ENCODE data around the gene DST.

Gene DST

DNA sequence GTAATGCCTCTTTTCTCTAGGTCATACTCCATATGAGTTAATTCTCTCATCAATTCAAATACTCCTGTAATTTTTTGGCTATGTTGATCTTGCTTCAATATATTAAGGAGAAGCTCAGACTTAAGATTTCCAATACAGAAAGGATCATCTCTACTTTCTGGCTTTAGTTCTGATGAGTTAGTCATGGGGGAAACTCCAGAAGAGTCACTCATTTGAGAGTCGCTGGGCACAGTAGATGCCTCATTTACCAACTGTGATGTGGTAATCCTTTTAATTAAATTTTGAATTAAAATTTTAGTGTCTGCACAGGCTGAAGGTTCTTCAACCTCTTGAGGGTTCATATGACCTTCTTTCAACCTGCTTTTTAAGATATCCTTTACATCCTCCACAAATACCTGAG lies 38.5 kb downstream of the DST start:
- no peak overlapping the region for H3K23ac ChIP-seq (ENCODE audit: low read depth, low read length, poor library complexity)
- no peak overlapping the region for H2BK5ac ChIP-seq (ENCODE audit: low read length)
- no CpG with 5 or more reads among the region's 1 CpG for WGBS, 2 donors (ENCODE audit: extremely low coverage in 2 of 2, insufficient read length in 2 of 2, insufficient replicate concordance in 1 of 2)
- H3K4me3 ChIP-seq (ENCODE audit: low read length in 2 of 2) = no peak overlapping the region
- peaks cover 0 to 8% of the 10 kb centered on the region in 2 donors for H3K9me3 ChIP-seq (replicated peaks in 1 of 2; ENCODE audit: control insufficient read depth in 2 of 2, insufficient read depth in 1 of 2, low read depth in 1 of 2, low read length in 2 of 2)
- no peak overlapping the region for H4K91ac ChIP-seq (ENCODE audit: low read depth, low read length, poor library complexity)
- H2BK15ac ChIP-seq (ENCODE audit: low read length) = no peak overlapping the region
- no peak overlapping the region for H3K9ac ChIP-seq (ENCODE audit: low read depth, low read length, poor library complexity)
- no peaks in the 10 kb centered on the region for H3K27me3 ChIP-seq (ENCODE audit: control insufficient read depth in 3 of 3, insufficient read depth in 3 of 3, low read depth in 1 of 3, low read length in 3 of 3)
- no peak overlapping the region for H3K18ac ChIP-seq (ENCODE audit: low read length)
- no peak overlapping the region for H2BK120ac ChIP-seq (ENCODE audit: low read depth, low read length)
- H2BK12ac ChIP-seq (ENCODE audit: low read length) = no peak overlapping the region
- no peak overlapping the region for H4K8ac ChIP-seq (ENCODE audit: low read depth, low read length)
- H3K36me3 ChIP-seq (replicated peaks in 1 of 2; ENCODE audit: control insufficient read depth in 2 of 2, insufficient read depth in 2 of 2, low read length in 2 of 2) = peaks cover 11 to 88% of the 10 kb centered on the region in 2 donors
- H3K79me1 ChIP-seq (ENCODE audit: low read depth, low read length) = no peaks in the 10 kb centered on the region
- no peak overlapping the region for H3K4me2 ChIP-seq (ENCODE audit: insufficient read depth, low read length, poor library complexity, severe bottlenecking)
- H3K4ac ChIP-seq (ENCODE audit: low read length) = no peak overlapping the region
- no peak overlapping the region for H3K14ac ChIP-seq (ENCODE audit: low read length)
- DNase-seq (ENCODE audit: low spot score) = no peak
- H3K27ac ChIP-seq (replicated peaks; ENCODE audit: low read length) = no peak overlapping the region
- no peaks in the 10 kb centered on the region for H3K4me1 ChIP-seq (ENCODE audit: control insufficient read depth in 2 of 2, insufficient read depth in 1 of 2, low read depth in 1 of 2, low read length in 2 of 2)
- no peak overlapping the region for H2AFZ ChIP-seq (ENCODE audit: low read length)
- H2AK5ac ChIP-seq (ENCODE audit: low read depth, low read length) = no peak overlapping the region

DNA sequence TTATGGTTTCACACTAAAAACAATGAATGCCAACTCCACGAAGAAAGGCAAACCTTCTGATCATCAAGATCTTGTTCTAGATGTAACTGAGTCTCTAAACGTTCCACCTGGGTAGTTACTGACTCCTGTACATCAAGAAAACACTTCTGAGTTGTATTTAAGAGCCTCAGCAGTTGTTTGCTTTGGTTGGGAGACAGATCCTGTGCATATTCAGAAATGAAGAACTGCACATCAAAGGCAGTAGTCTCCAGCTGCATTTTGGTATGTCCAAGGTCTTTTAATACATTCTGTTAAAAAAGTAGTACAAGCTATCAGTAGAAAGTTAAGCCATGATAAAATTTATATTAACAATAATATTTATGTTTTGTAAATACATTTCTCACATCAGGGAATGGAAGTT lies 41.3 kb downstream of the DST start:
- Histone ChIP-seq H2BK5ac (ENCODE audit: low read length) (no peak overlapping the region), H3K9me3 (replicated peaks in 1 of 2; ENCODE audit: control insufficient read depth in 2 of 2, insufficient read depth in 1 of 2, low read depth in 1 of 2, low read length in 2 of 2) (no peaks in the 10 kb centered on the region), H3K4me1 (ENCODE audit: control insufficient read depth in 2 of 2, insufficient read depth in 1 of 2, low read depth in 1 of 2, low read length in 2 of 2) (no peaks in the 10 kb centered on the region), H4K91ac (ENCODE audit: low read depth, low read length, poor library complexity) (no peak overlapping the region), H3K9ac (ENCODE audit: low read depth, low read length, poor library complexity) (no peak overlapping the region), H3K36me3 (replicated peaks in 1 of 2; ENCODE audit: control insufficient read depth in 2 of 2, insufficient read depth in 2 of 2, low read length in 2 of 2) (peaks cover 5 to 91% of the 10 kb centered on the region in 2 donors), H3K14ac (ENCODE audit: low read length) (no peak overlapping the region), H3K27me3 (ENCODE audit: control insufficient read depth in 3 of 3, insufficient read depth in 3 of 3, low read depth in 1 of 3, low read length in 3 of 3) (no peaks in the 10 kb centered on the region), H2AFZ (ENCODE audit: low read length) (no peak overlapping the region), H2BK120ac (ENCODE audit: low read depth, low read length) (no peak overlapping the region), H3K4me3 (ENCODE audit: low read length in 2 of 2) (no peak overlapping the region), H3K18ac (ENCODE audit: low read length) (no peak overlapping the region), H3K4me2 (ENCODE audit: insufficient read depth, low read length, poor library complexity, severe bottlenecking) (no peak overlapping the region), H3K4ac (ENCODE audit: low read length) (no peak overlapping the region), H4K8ac (ENCODE audit: low read depth, low read length) (no peak overlapping the region), H3K27ac (replicated peaks; ENCODE audit: low read length) (no peak overlapping the region), H2AK5ac (ENCODE audit: low read depth, low read length) (no peak overlapping the region), H3K23ac (ENCODE audit: low read depth, low read length, poor library complexity) (no peak overlapping the region), H2BK15ac (ENCODE audit: low read length) (no peak overlapping the region), H3K79me1 (ENCODE audit: low read depth, low read length) (no peaks in the 10 kb centered on the region), H2BK12ac (ENCODE audit: low read length) (no peak overlapping the region)
- no peak for DNase-seq (ENCODE audit: low spot score)
- no CpG with 5 or more reads among the region's 2 CpGs for WGBS, 2 donors (ENCODE audit: extremely low coverage in 2 of 2, insufficient read length in 2 of 2, insufficient replicate concordance in 1 of 2)

- Histone ChIP-seq H2AFZ (ENCODE audit: low read length) (no peak overlapping the region), H2BK5ac (ENCODE audit: low read length) (no peak overlapping the region), H3K14ac (ENCODE audit: low read length) (no peak overlapping the region), H4K8ac (ENCODE audit: low read depth, low read length) (no peak overlapping the region), H4K91ac (ENCODE audit: low read depth, low read length, poor library complexity) (no peak overlapping the region), H3K23ac (ENCODE audit: low read depth, low read length, poor library complexity) (no peak overlapping the region), H2BK12ac (ENCODE audit: low read length) (no peak overlapping the region), H3K79me1 (ENCODE audit: low read depth, low read length) (no peaks in the 10 kb centered on the region), H3K9me3 (replicated peaks in 1 of 2; ENCODE audit: control insufficient read depth in 2 of 2, insufficient read depth in 1 of 2, low read depth in 1 of 2, low read length in 2 of 2) (no peaks in the 10 kb centered on the region), H2BK120ac (ENCODE audit: low read depth, low read length) (no peak overlapping the region), H3K27me3 (ENCODE audit: control insufficient read depth in 3 of 3, insufficient read depth in 3 of 3, low read depth in 1 of 3, low read length in 3 of 3) (no peaks in the 10 kb centered on the region), H3K4me3 (ENCODE audit: low read length in 2 of 2) (no peak overlapping the region), H3K36me3 (replicated peaks in 1 of 2; ENCODE audit: control insufficient read depth in 2 of 2, insufficient read depth in 2 of 2, low read length in 2 of 2) (peaks cover 16 to 88% of the 10 kb centered on the region in 2 donors), H3K18ac (ENCODE audit: low read length) (no peak overlapping the region), H3K4me2 (ENCODE audit: insufficient read depth, low read length, poor library complexity, severe bottlenecking) (no peak overlapping the region), H3K9ac (ENCODE audit: low read depth, low read length, poor library complexity) (no peak overlapping the region), H2AK5ac (ENCODE audit: low read depth, low read length) (no peak overlapping the region), H3K4ac (ENCODE audit: low read length) (no peak overlapping the region), H3K4me1 (ENCODE audit: control insufficient read depth in 2 of 2, insufficient read depth in 1 of 2, low read depth in 1 of 2, low read length in 2 of 2) (peaks cover 0 to 2% of the 10 kb centered on the region in 2 donors), H3K27ac (replicated peaks; ENCODE audit: low read length) (no peak overlapping the region), H2BK15ac (ENCODE audit: low read length) (no peak overlapping the region)
- peak; percentile 31 for DNase-seq (ENCODE audit: low spot score)
- no CpG with 5 or more reads among the region's 6 CpGs for WGBS, 2 donors (ENCODE audit: extremely low coverage in 2 of 2, insufficient read length in 2 of 2, insufficient replicate concordance in 1 of 2)
These were observed 47.1 kb downstream of the DST start for GRCh38 chr6:56595490-56596122.

DNA sequence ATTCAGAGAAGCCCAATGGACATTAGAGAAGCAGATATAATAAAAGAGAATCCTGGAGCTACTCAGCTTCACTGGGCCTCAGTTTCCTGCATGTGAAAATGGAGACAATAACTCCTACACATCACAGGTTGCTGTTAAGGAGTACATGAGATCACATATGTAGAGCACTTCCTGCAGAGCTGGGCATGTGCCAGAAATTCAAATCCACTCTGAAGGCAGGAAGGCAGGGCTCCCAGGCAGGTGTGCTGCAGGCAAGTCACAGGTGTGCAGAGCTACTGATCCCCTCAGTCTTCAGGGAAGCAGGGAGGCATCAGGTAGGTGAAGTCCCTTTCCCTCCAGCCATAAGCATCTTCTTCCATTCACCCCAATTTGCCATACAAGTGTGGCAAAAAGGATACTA lies 48.0 kb downstream of the DST start:
- no peak overlapping the region for H3K18ac ChIP-seq (ENCODE audit: low read length)
- H3K4me2 ChIP-seq (ENCODE audit: insufficient read depth, low read length, poor library complexity, severe bottlenecking) = no peak overlapping the region
- H3K36me3 ChIP-seq (replicated peaks in 1 of 2; ENCODE audit: control insufficient read depth in 2 of 2, insufficient read depth in 2 of 2, low read length in 2 of 2) = peaks cover 16 to 88% of the 10 kb centered on the region in 2 donors
- no peak overlapping the region for H4K8ac ChIP-seq (ENCODE audit: low read depth, low read length)
- H2BK120ac ChIP-seq (ENCODE audit: low read depth, low read length) = no peak overlapping the region
- no peak overlapping the region for H2AFZ ChIP-seq (ENCODE audit: low read length)
- H2BK5ac ChIP-seq (ENCODE audit: low read length) = no peak overlapping the region
- H3K27me3 ChIP-seq (ENCODE audit: control insufficient read depth in 3 of 3, insufficient read depth in 3 of 3, low read depth in 1 of 3, low read length in 3 of 3) = no peaks in the 10 kb centered on the region
- H2AK5ac ChIP-seq (ENCODE audit: low read depth, low read length) = no peak overlapping the region
- no peak overlapping the region for H3K27ac ChIP-seq (replicated peaks; ENCODE audit: low read length)
- H3K14ac ChIP-seq (ENCODE audit: low read length) = no peak overlapping the region
- DNase-seq (ENCODE audit: low spot score) = no peak
- no peak overlapping the region for H2BK12ac ChIP-seq (ENCODE audit: low read length)
- H3K9ac ChIP-seq (ENCODE audit: low read depth, low read length, poor library complexity) = no peak overlapping the region
- no peak overlapping the region for H3K23ac ChIP-seq (ENCODE audit: low read depth, low read length, poor library complexity)
- H3K9me3 ChIP-seq (replicated peaks in 1 of 2; ENCODE audit: control insufficient read depth in 2 of 2, insufficient read depth in 1 of 2, low read depth in 1 of 2, low read length in 2 of 2) = no peaks in the 10 kb centered on the region
- H2BK15ac ChIP-seq (ENCODE audit: low read length) = no peak overlapping the region
- peaks cover 0 to 3% of the 10 kb centered on the region in 2 donors for H3K4me1 ChIP-seq (ENCODE audit: control insufficient read depth in 2 of 2, insufficient read depth in 1 of 2, low read depth in 1 of 2, low read length in 2 of 2)
- H3K4me3 ChIP-seq (ENCODE audit: low read length in 2 of 2) = no peak overlapping the region
- no peaks in the 10 kb centered on the region for H3K79me1 ChIP-seq (ENCODE audit: low read depth, low read length)
- no peak overlapping the region for H4K91ac ChIP-seq (ENCODE audit: low read depth, low read length, poor library complexity)
- no peak overlapping the region for H3K4ac ChIP-seq (ENCODE audit: low read length)

Data from neuronal stem cell (in vitro differentiated cells).